HG03432 (cell line): ENCODE data around the gene VAT1.
"Not testable (repeated sequence)": the region's sequence is repeated elsewhere in the genome, so short reads cannot be mapped to it uniquely, and the experiment has no call there.

Experiments used
- ATAC-seq: cut with Tn5 transposase; IDR thresholded peaks from one replicate; pipeline ENCODE4 v1.9.1; 2021; ENCODE audit warnings: mild to moderate bottlenecking, moderate library complexity; ENCODE audit not compliant: unreplicated experiment

VAT1 gene

GRCh38 chr17:43021741-43022512, at the start of gene VAT1:
VAT1 (minus strand) TSS chr17:43022385; CDS start chr17:43022322, 63 bp downstream.
- no peak for ATAC-seq

GRCh38 chr17:43070872-43071271, 48.7 kb upstream of the VAT1 start:
- no peak for ATAC-seq

GRCh38 chr17:43070257-43070656, 48.1 kb upstream of the VAT1 start:
- ATAC-seq: no peak

- no peak for ATAC-seq
Observed at GRCh38 chr17:43069368-43069898, 47.2 kb upstream of the VAT1 start.

- ATAC-seq: no peak
Observed at GRCh38 chr17:43068570-43069367, 46.6 kb upstream of the VAT1 start.

GRCh38 chr17:43062984-43063638, 40.9 kb upstream of the VAT1 start:
- no peak for ATAC-seq

GRCh38 chr17:43056051-43056450, 33.9 kb upstream of the VAT1 start:
- ATAC-seq: no peak

GRCh38 chr17:43053008-43053407, 30.8 kb upstream of the VAT1 start:
- ATAC-seq: not testable (repeated sequence)

- no peak for ATAC-seq
Observed at GRCh38 chr17:43051969-43052368, 29.8 kb upstream of the VAT1 start.

GRCh38 chr17:43044024-43044423, 21.8 kb upstream of the VAT1 start:
- no peak for ATAC-seq

- ATAC-seq: no peak
Observed at GRCh38 chr17:43043307-43043706, 21.1 kb upstream of the VAT1 start.

GRCh38 chr17:43042025-43042628, 19.9 kb upstream of the VAT1 start:
- no peak for ATAC-seq

- no peak for ATAC-seq
Observed at GRCh38 chr17:43040655-43041054, 18.5 kb upstream of the VAT1 start.

- ATAC-seq: no peak
Observed at GRCh38 chr17:43039646-43040045, 17.5 kb upstream of the VAT1 start.

- no peak for ATAC-seq
Observed at GRCh38 chr17:43034894-43035293, 12.7 kb upstream of the VAT1 start.

GRCh38 chr17:43033948-43034881, 12.0 kb upstream of the VAT1 start:
- no peak for ATAC-seq

GRCh38 chr17:43031666-43032065, 9.5 kb upstream of the VAT1 start:
- ATAC-seq: no peak

GRCh38 chr17:43030137-43030767, 8.1 kb upstream of the VAT1 start:
- no peak for ATAC-seq

GRCh38 chr17:43028221-43028861, 6.2 kb upstream of the VAT1 start:
- ATAC-seq: no peak
